GM12892 (cell line): ENCODE measurements around the gene COL4A1.

Source experiments
- POLR2AphosphoS5 ChIP-seq: IDR thresholded peaks from 2 replicates; pipeline ENCODE4 v1.6.1; 2011; ENCODE audit warnings: low read depth, low read length, control low read depth
- TAF1 ChIP-seq: IDR thresholded peaks from 2 replicates; pipeline ENCODE4 v1.6.1; 2011; ENCODE audit warnings: low read depth, mild to moderate bottlenecking, control low read depth, low read length, borderline replicate concordance

DNA sequence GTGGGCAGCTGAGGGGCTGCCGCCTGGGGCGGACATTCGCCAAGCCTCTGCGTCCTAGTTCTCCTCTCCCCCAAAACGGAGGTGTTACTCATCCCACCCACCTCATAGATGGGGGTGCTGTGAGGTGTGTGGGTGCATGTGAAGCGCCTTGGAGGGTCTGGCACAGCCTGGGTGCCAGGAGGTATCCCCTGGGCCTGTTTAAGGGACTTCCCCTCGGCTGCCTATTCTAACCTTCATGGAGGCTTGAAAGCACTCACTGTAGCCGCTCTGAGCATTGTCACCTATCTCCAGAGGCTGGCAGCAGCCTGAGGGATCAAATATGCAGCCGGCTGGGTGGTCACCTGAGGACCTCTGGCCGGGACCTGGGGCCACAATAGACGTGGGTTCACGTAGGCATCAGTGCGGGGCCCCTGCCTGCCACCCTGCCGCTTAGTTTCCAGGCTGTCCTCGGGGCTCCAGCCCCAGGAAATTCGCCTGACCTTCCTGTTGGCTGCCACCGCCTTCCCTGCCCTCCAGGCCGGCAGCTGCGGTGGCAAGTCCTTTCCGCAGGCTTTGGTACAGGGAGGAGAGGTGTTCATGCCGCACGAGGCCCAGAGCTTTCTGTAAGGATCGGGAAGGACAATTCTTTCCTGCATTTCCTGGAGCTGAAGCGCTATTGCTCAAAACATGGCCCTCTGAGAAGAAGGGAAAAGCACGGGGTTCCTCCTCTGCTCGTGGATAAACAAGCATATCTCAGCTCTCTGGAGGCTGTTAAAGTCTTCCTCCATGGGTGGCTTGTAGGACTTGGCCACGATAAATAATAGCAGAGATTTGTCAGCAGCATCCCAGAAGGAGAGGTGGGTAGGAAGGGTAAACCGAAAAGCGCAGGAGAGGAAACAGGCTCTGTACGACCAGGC lies 4.7 kb upstream of the COL4A1 start:
- TF ChIP-seq POLR2AphosphoS5 (no peak), TAF1 (no peak)
